NOMO-1 (cell line): ENCODE data around the gene GNLY.
A peak's percentile ranks its signal among the peaks of the same experiment; 100 is the strongest.

Experiments used
- DNase-seq, 2 experiments: peaks; one replicate each; lab custom pipeline; 2025; ENCODE audit not compliant: unreplicated experiment in 2 of 2; lab: John Stamatoyannopoulos, UW

GNLY gene

DNA sequence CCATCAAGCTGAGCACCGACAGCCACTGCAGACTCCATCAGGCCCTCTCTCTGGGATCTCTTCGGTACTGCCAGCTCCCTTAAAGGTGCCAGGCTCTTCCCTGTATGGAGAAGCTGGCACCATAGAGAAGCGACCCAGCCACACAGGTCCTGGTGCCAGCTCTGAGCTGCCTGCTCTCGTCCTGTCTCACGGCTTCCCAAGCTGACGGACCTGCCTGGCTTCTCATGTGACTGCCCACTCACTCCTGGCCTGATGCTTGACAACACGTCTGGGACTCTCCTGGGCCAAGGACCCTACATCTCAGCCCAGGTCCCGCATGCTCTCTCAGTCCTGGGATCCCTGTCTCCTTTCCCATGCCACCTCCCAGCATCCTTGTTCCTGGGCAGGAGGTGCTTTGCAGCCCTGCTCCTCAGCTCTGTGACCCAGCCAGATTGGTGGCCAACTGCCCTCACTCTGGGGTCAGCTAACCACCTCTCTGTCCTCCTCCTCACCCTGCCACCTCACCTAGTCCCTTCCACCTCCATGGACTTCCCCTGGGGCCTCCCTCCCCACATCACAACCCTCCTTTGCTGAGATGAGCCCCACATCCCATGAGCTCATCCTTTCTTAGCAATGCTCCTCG is 47.2 kb downstream of the GNLY start:
- DNase-seq = no peak

- DNase-seq = no peak
Measured at GRCh38 chr2:85741833-85742455, 47.8 kb downstream of the GNLY start.

DNA sequence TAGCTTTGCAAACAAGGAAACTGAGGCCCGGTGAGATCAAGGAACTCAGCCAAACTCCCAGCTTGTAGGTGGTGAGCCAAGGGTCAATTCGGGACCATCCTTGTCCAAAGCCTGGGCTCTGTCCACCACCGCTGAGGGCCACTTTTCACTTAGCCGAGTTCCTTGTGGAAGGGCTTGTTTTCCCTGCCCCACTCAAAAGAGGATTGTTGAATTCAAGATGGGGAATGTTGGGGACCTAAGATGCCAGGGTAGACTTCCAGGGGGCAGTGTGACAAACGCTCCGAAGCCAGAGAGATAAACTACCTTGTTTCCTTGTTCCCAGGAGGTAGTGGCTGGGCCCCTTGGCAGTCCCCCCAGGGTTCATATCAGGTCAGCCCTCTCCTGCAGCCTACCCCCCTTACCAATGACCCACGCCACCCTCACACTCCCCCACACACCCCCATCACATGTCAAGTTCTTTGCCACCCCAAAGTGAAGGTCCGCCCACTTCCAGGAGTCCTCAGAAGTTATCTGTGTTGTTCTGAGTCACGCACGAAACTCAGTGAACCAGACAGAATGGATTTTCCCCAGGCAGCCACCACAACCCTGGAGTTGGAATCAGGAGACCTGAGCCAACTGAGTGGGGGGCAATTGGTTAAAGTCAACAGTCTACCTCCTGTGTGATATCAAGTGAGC is 49.3 kb downstream of the GNLY start:
- no peak for DNase-seq

- no peak for DNase-seq
Measured at GRCh38 chr2:85744055-85744454, 49.9 kb downstream of the GNLY start.

- peak in 1 of 2 experiments; percentile 17 for DNase-seq
Measured at GRCh38 chr2:85744741-85745601, 50.8 kb downstream of the GNLY start.

DNA sequence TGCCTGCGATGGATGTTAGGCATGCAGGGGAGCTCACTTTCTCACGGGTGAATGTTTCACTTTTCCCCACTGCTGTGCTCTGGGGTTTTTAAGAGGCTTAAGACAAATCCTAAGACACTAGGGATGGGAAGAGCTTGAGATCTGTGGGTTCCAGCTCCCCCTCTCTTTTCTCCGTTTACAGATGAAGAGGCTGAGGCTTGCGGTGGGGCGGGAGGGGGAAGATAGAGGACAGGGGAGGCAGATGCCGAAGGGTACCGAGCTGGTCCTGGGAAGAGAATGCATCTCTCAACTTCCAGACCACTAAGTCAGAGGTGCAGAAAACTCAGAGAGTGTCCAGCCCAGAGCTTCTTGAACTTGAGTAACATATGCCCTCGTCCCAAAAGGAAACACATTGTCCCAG is 51.5 kb downstream of the GNLY start:
- no peak for DNase-seq

DNA sequence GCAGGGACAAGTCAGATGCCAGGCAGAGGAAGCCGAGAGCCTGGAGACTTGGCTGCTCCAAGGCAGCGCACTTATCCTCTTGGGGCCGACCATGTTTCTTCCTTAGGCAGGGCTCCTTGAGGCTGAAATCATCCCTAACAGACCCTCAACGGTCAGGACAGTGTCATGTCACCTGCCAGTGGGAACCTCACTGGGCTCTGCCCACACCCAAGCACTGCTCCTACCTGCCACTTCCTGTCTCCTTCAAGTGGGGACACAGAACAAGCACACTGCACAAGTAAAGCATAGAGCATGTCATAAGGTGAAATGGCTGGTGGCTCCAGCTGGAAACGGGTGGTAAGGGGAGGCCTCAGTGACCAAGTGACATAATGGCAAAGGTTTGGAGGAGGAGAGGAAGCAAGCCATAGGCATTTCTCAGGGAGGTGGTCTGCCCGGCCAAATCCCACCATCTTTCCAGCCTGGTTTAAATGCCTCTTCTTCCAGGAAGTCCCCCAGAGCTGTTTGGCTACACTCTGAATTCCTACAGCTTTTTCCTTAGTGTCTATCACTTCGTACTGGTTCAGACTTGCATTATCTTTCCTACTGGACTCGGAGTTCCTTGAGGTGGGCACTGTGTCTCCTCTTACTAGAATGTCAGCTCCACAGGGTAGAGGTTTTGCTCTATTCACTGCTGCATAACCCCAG is 52.3 kb downstream of the GNLY start:
- DNase-seq = no peak

GRCh38 chr2:85747441-85747840 is 53.3 kb downstream of the GNLY start:
- no peak for DNase-seq

DNA sequence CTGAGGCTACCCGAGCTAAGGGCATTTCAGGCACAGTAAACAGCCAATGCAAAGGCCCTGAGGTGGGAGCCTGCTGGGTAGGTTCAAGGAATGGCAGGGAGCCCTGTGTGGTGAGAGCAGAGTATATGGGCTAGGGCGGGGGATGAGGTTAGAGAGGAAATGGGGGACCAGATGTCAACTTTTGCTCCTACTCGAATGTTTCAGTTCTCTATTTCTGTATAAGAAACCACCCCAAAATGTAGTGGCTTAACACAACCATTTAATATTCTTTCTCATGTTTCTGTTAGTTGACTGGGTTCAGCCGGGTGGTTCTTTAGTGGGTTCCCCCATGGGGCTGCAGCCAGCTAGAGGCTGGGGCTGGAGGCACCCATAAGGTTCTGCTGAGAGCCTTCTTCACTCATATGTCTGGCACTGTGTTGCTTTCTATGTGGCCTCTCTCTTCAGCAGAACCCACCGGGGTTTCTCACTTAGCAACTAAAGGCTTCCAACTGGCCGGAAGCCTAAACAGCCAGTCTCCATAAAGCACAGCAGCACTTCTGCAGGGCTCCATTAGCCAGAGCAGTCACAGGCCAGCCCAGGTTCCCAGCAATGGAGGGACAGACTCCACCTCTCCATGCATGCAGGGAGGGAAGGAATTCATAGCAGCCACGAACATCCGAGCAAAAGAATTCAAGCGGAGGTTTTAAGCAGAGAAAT is 54.0 kb downstream of the GNLY start:
- peak; percentile 27 to 59 for DNase-seq
